Osteoblast (primary cell): ENCODE measurements around the gene GALE. TPM values are rescaled to one million over a fixed set of nuclear protein-coding genes. Genes with fewer than 3 reads are reported as not detected.

Experiments
- DNase-seq: peaks from one replicate; pipeline ENCODE4 v3.0.0; 2011; ENCODE audit warnings: low spot score, mixed read lengths; ENCODE audit not compliant: insufficient read length; ENCODE audit errors: missing footprints
- H2AFZ ChIP-seq: 2 replicates; pipeline ENCODE4 v1.6.0; 2011; ENCODE audit warnings: mild to moderate bottlenecking, low read length
- H3K27ac ChIP-seq: 2 replicates; pipeline ENCODE4 v1.5.1; 2011; ENCODE audit warnings: mild to moderate bottlenecking, low read depth, low read length, moderate library complexity
- H3K27me3 ChIP-seq: 2 replicates; pipeline ENCODE4 v1.6.0; 2012; ENCODE audit warnings: mild to moderate bottlenecking, control low read depth, inconsistent platforms, low read length, moderate library complexity; ENCODE audit not compliant: insufficient read depth
- H3K36me3 ChIP-seq: 2 replicates; pipeline ENCODE4 v1.5.1; 2011; ENCODE audit warnings: mild to moderate bottlenecking, low read length, control low read depth, moderate library complexity; ENCODE audit not compliant: insufficient read depth
- H3K4me1 ChIP-seq: 2 replicates; pipeline ENCODE4 v1.5.1; 2011; ENCODE audit warnings: mild to moderate bottlenecking, low read length, control low read depth, moderate library complexity; ENCODE audit not compliant: insufficient read depth
- H3K4me2 ChIP-seq: 2 replicates; pipeline ENCODE4 v1.6.0; 2011; ENCODE audit warnings: mild to moderate bottlenecking, low read length; ENCODE audit not compliant: insufficient read depth
- H3K4me3 ChIP-seq: fragments of 200-600 bp; sonication (generic); 3 replicates; pipeline ENCODE4 v1.5.1; 2012; ENCODE audit warnings: mild to moderate bottlenecking, low read length, inconsistent platforms; ENCODE audit not compliant: insufficient read depth
- H3K79me2 ChIP-seq: 2 replicates; pipeline ENCODE4 v1.6.0; 2012; ENCODE audit warnings: mild to moderate bottlenecking, low read length, control low read depth, inconsistent platforms; ENCODE audit not compliant: insufficient read depth
- H3K9me3 ChIP-seq: 2 replicates; pipeline ENCODE4 v1.5.1; 2011; ENCODE audit warnings: low read depth, low read length, control low read depth
- H4K20me1 ChIP-seq: 2 replicates; pipeline ENCODE4 v1.6.0; 2012; ENCODE audit warnings: mild to moderate bottlenecking, low read length, control low read depth; ENCODE audit not compliant: insufficient read depth
- CTCF ChIP-seq: IDR thresholded peaks from 2 replicates; pipeline ENCODE4 v1.5.1; 2011; ENCODE audit warnings: mild to moderate bottlenecking, low read depth, low read length, moderate library complexity; ENCODE audit errors: extremely low read depth
- total RNA-seq: library from RNA; depleted of rRNA; stranded (reverse); fragments of >200 nt; gene quantifications from 2 replicates; pipeline ENCODE4 v1.2.3, GENCODE V29; 2012

Gene GALE
- total RNA-seq, 1 donor: 13.4 TPM

DNA sequence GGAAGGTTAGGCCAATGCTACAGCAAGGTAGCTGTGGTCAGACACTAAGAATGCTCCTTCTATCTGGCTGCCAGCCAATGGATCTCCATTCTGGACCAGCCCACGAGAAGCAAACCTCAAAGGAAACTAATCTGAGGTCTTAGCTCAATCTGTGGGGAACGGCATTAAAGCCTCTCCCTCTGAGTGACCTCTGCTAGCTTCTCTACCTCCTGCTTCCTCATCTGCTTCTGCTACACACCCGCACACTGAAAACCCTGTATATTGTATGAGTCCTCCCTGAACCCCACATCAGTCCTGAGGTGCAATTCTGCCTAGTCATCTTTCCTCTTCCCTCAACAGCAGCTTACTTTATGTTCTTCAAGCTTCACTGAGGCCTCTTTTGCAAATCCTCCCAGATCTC lies 6.9 kb upstream of the GALE start:
- Histone ChIP-seq H3K36me3 (peaks cover 21% of the 10 kb centered on the region), H3K79me2 (no peaks in the 10 kb centered on the region), H3K4me2 (no peak overlapping the region), H3K27ac (no peak overlapping the region), H3K4me3 (no peak overlapping the region), H3K9me3 (no peaks in the 10 kb centered on the region), H2AFZ (no peak overlapping the region), H4K20me1 (no peaks in the 10 kb centered on the region), H3K4me1 (no peaks in the 10 kb centered on the region), H3K27me3 (no peaks in the 10 kb centered on the region)
- DNase-seq: peak; percentile 62
- no peak for TF ChIP-seq CTCF

DNA sequence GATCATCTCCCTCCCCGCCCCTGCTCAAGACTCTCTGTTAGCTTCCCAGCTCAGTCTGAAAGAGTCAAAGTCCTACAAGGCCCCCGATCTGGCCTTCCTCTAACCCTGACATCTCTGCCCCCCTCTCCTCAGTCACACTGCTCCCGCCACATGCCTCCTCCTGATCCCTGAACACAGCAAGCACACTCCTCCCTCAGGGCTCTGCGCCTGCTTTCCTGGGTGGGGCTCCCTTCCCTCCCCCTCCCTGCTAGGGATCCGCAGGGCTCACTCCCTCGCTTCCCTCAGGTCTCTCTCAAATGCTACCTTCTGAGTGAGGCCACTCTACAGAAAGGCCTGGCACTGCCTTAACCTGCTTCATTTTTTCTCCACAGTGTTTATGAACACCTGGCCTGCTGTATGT lies 5.7 kb upstream of the GALE start:
- Histone ChIP-seq H3K79me2 (no peaks in the 10 kb centered on the region), H3K4me3 (no peak overlapping the region), H3K27ac (no peak overlapping the region), H2AFZ (no peak overlapping the region), H3K9me3 (no peaks in the 10 kb centered on the region), H3K4me2 (no peak overlapping the region), H4K20me1 (no peaks in the 10 kb centered on the region), H3K4me1 (peaks cover 3% of the 10 kb centered on the region), H3K27me3 (no peaks in the 10 kb centered on the region), H3K36me3 (peaks cover 17% of the 10 kb centered on the region)
- DNase-seq: peak; percentile 61
- no peak for TF ChIP-seq CTCF

DNA sequence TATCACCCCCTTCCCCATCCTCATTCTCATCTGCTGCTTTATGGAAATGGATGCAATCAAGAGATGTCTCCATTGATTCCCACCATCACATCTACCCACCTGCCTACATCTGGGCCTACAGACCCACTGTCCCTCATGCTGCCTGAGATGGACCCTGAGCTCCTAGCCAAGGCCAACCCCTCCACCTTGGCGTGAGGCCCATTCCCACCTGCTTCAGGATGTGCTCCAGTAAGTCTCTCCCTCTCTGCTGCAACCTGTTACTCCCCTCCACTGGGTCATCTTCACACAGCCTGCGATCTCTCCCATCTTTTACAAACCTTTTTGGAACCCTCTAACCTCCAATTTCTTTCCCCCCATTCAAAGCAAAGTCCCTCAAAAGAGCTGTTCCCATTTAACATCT lies 4.5 kb upstream of the GALE start:
- no peak overlapping the region for H2AFZ ChIP-seq
- no peaks in the 10 kb centered on the region for H3K9me3 ChIP-seq
- no peak for TF ChIP-seq CTCF
- H3K79me2 ChIP-seq: no peaks in the 10 kb centered on the region
- DNase-seq: no peak
- no peak overlapping the region for H3K27ac ChIP-seq
- H4K20me1 ChIP-seq: no peaks in the 10 kb centered on the region
- no peak overlapping the region for H3K4me3 ChIP-seq
- H3K4me2 ChIP-seq: no peak overlapping the region
- H3K36me3 ChIP-seq: peaks cover 17% of the 10 kb centered on the region
- H3K27me3 ChIP-seq: no peaks in the 10 kb centered on the region
- peaks cover 6% of the 10 kb centered on the region for H3K4me1 ChIP-seq

DNA sequence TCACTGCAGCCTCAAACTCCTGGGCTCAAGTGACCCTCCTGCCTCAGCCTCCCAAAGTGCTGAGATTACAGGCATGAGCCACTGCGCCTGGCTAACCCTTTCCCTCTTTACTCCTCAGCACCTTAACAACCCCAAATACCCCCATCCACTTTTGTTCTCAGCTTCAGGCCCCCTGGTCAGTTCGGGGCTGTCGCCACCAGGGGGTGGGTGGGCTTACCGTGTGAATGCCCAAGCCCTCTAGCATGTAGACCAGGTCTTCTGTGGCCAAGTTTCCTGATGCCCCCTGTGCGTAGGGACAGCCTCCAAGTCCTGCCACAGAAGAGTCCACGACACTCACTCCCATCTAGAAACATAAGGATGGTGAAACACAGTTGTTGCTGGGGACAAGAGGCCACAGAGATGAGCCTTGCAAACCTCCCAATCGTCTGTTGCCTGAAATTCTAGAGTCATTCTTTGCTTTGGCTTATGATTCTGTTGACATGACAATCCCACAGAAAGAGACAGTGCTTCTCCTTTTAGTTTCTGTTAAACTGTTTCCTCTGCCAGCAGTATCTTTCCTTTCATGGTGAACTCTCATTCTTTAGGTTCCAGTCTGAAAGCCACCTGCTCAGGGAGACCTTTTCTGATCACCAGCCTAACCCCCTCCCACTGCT lies 3.8 kb upstream of the GALE start:
- Histone ChIP-seq H3K4me3 (no peak overlapping the region), H3K27ac (no peak overlapping the region), H2AFZ (no peak overlapping the region), H3K27me3 (no peaks in the 10 kb centered on the region), H4K20me1 (no peaks in the 10 kb centered on the region), H3K79me2 (no peaks in the 10 kb centered on the region), H3K36me3 (peaks cover 17% of the 10 kb centered on the region), H3K4me2 (no peak overlapping the region), H3K4me1 (peaks cover 11% of the 10 kb centered on the region), H3K9me3 (no peaks in the 10 kb centered on the region)
- DNase-seq: peak; percentile 60
- TF ChIP-seq CTCF: peak; percentile 27
